PC-9 (cell line): ENCODE measurements around the gene UBA52.

Experiments
- EZH2 ChIP-seq: fragments of 200-600 bp; sonication (generic); IDR thresholded peaks from 2 replicates; pipeline ENCODE4 v1.8.0; 2017; ENCODE audit warnings: antibody characterized with exemption, low read depth
- TF ChIP-seq, protein P1 (sequence below): fragments of 200-600 bp; sonication (generic); conservative IDR thresholded peaks from 2 replicates; pipeline ENCODE4 v1.6.1; 2017; ENCODE audit warnings: mixed run types, antibody characterized with exemption, mild to moderate bottlenecking, moderate library complexity

DNA sequence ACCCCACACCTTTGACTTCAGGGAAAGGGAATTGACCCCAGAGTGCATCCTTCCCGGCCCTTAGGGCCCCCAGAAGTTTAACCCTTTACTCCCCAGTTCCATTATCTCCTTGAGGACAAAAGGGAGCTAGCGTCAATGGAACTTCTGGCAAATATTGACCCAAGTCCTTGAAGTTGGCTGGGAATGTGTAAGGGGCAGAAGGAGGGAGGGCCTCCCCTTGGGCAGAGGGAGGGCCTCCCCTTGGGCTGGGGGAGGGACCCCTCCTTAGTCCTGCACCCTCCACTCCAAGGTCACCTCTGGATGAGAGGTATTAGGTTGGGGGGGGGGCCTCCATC, 38.0 kb downstream of the UBA52 start:
- TF ChIP-seq, protein P1, sequence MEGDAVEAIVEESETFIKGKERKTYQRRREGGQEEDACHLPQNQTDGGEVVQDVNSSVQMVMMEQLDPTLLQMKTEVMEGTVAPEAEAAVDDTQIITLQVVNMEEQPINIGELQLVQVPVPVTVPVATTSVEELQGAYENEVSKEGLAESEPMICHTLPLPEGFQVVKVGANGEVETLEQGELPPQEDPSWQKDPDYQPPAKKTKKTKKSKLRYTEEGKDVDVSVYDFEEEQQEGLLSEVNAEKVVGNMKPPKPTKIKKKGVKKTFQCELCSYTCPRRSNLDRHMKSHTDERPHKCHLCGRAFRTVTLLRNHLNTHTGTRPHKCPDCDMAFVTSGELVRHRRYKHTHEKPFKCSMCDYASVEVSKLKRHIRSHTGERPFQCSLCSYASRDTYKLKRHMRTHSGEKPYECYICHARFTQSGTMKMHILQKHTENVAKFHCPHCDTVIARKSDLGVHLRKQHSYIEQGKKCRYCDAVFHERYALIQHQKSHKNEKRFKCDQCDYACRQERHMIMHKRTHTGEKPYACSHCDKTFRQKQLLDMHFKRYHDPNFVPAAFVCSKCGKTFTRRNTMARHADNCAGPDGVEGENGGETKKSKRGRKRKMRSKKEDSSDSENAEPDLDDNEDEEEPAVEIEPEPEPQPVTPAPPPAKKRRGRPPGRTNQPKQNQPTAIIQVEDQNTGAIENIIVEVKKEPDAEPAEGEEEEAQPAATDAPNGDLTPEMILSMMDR, result no peak
- TF ChIP-seq EZH2, result no peak
